ENCODE measurements around the gene BRD9. TPM values are rescaled to one million over a fixed set of nuclear protein-coding genes. Genes with fewer than 3 reads are reported as not detected.

The BRD9 gene
- total and polyA plus RNA-seq, 12 donors: 11.3 to 39.5 (median 26.6) TPM

- Histone ChIP-seq H3K27ac (no peak overlapping the region), H3K36me3 (replicated peaks in 1 of 2) (no peaks in the 10 kb centered on the region), H3K27me3 (no peaks in the 10 kb centered on the region), H3K4me3 (no peak overlapping the region), H3K4me1 (replicated peaks in 1 of 2) (no peaks in the 10 kb centered on the region), H3K9me3 (replicated peaks in 1 of 3) (no peaks in the 10 kb centered on the region)
- peak in 1 of 7 donors; percentile 34 for DNase-seq
- intact Hi-C loops (cut with DNase I): loop anchor here in 1 of 2 donors (5.0 kb wide), 1 partner anchor 237 kb away; no protein-coding TSS in a partner anchor
- WGBS, 4 donors: 92 to 96% (median 94%) methylated on average over 6 to 8 of the region's 8 CpGs
- no peak for TF ChIP-seq POLR2A (IDR thresholded peaks at IDR 0.05)
- no peak for TF ChIP-seq CTCF (IDR thresholded peaks at IDR 0.05)
These were observed 16.5 kb upstream of the BRD9 start for GRCh38 chr5:909086-909485.

GRCh38 chr5:908172-908571 lies 15.6 kb upstream of the BRD9 start:
- no peak for DNase-seq
- Histone ChIP-seq H3K27me3 (no peaks in the 10 kb centered on the region), H3K27ac (no peak overlapping the region), H3K36me3 (replicated peaks in 1 of 2) (no peaks in the 10 kb centered on the region), H3K9me3 (replicated peaks in 1 of 3) (no peaks in the 10 kb centered on the region), H3K4me3 (no peak overlapping the region), H3K4me1 (replicated peaks in 1 of 2) (no peaks in the 10 kb centered on the region)
- TF ChIP-seq POLR2A (IDR thresholded peaks at IDR 0.05) (no peak), CTCF (IDR thresholded peaks at IDR 0.05) (no peak)
- intact Hi-C loops (cut with DNase I): loop anchor here in 1 of 2 donors (5.0 kb wide), 1 partner anchor 236 kb away; no protein-coding TSS in a partner anchor
- 96 to 99% (median 98%) methylated on average over 11 to 16 of the region's 16 CpGs for WGBS, 4 donors

- Histone ChIP-seq H3K9me3 (replicated peaks in 1 of 3) (no peaks in the 10 kb centered on the region), H3K27me3 (no peaks in the 10 kb centered on the region), H3K4me1 (replicated peaks in 1 of 2) (no peaks in the 10 kb centered on the region), H3K36me3 (replicated peaks in 1 of 2) (no peaks in the 10 kb centered on the region), H3K4me3 (no peak overlapping the region), H3K27ac (no peak overlapping the region)
- 88 to 100% (median 96%) methylated on average over 1 to 7 of the region's 7 CpGs for WGBS, 4 donors
- no peak for DNase-seq
- intact Hi-C loops (cut with DNase I): loop anchor here in 1 of 2 donors (5.0 kb wide), 1 partner anchor 235 kb away; no protein-coding TSS in a partner anchor
- TF ChIP-seq POLR2A (IDR thresholded peaks at IDR 0.05) (no peak), CTCF (IDR thresholded peaks at IDR 0.05) (no peak)
These were observed 14.8 kb upstream of the BRD9 start for GRCh38 chr5:907366-907910.

- H3K9me3 ChIP-seq (replicated peaks in 1 of 3): no peaks in the 10 kb centered on the region
- no peaks in the 10 kb centered on the region for H3K4me1 ChIP-seq (replicated peaks in 1 of 2)
- intact Hi-C loops (cut with DNase I): loop anchor here in 1 of 2 donors (5.0 kb wide), 1 partner anchor 233 kb away; no protein-coding TSS in a partner anchor
- H3K27me3 ChIP-seq: no peaks in the 10 kb centered on the region
- no peaks in the 10 kb centered on the region for H3K36me3 ChIP-seq (replicated peaks in 1 of 2)
- TF ChIP-seq CTCF (IDR thresholded peaks at IDR 0.05) (no peak), POLR2A (IDR thresholded peaks at IDR 0.05) (no peak)
- no peak overlapping the region for H3K4me3 ChIP-seq
- no peak for DNase-seq
- whole genome bisulfite sequencing, 4 donors: 90 to 95% (median 93%) methylated on average over 8 to 12 of the region's 12 CpGs
- no peak overlapping the region for H3K27ac ChIP-seq
These were observed 12.6 kb upstream of the BRD9 start for GRCh38 chr5:905139-905642.

Measured in adrenal gland (tissue), 12 donors.